HepG2 (cell line): ENCODE results near the gene CUEDC2. TPM values are rescaled to one million over a fixed set of nuclear protein-coding genes. Genes with fewer than 3 reads are reported as not detected.

Experiments
- FOXO1 ChIP-seq: sonication (generic); formaldehyde crosslinking; IDR thresholded peaks from 2 replicates; pipeline ENCODE4 v1.4.0; 2020; ENCODE audit warnings: missing genetic modification reagents
- HNRNPK ChIP-seq: fragments of 200-400 bp; formaldehyde crosslinking; IDR thresholded peaks from 2 replicates; pipeline ENCODE4 v1.6.1; 2018; ENCODE audit warnings: low read length, low read depth, moderate library complexity, mild to moderate bottlenecking; ENCODE audit not compliant: poor library complexity, severe bottlenecking
- NR2F1 ChIP-seq, 2 experiments: fragments of 450-650 bp in 1 of 2; formaldehyde crosslinking in 1 of 2; IDR thresholded peaks; 2 replicates each; pipeline versions ENCODE4 v1.5.0 to v1.6.1; 2016 to 2020; ENCODE audit warnings: mild to moderate bottlenecking in 1 of 2, missing compliant biosample characterization in 1 of 2, missing genetic modification reagents in 1 of 2, moderate library complexity in 1 of 2
- PBX3 ChIP-seq: sonication (generic); formaldehyde crosslinking; IDR thresholded peaks from 2 replicates; pipeline ENCODE4 v1.8.1; 2023; ENCODE audit warnings: missing genetic modification reagents, inconsistent platforms, borderline replicate concordance
- RARA ChIP-seq: IDR thresholded peaks from 2 replicates; pipeline ENCODE4 v1.6.1; 2016; ENCODE audit warnings: missing genetic modification reagents, missing compliant biosample characterization
- SAP130 ChIP-seq: IDR thresholded peaks from 2 replicates; pipeline ENCODE4 v1.6.1; 2016; ENCODE audit warnings: low read depth
- ZBTB21 ChIP-seq: sonication (generic); formaldehyde crosslinking; IDR thresholded peaks from 2 replicates; pipeline ENCODE4 v1.4.0; 2020; ENCODE audit warnings: missing genetic modification reagents
- ZFX ChIP-seq: sonication (generic); formaldehyde crosslinking; IDR thresholded peaks from 2 replicates; pipeline ENCODE4 v1.4.0; 2020; ENCODE audit warnings: mild to moderate bottlenecking, low read depth, missing genetic modification reagents, moderate library complexity
- ZNF138 ChIP-seq: sonication (generic); formaldehyde crosslinking; IDR thresholded peaks from 2 replicates; pipeline ENCODE4 v1.5.0; 2020; ENCODE audit warnings: mild to moderate bottlenecking, low read depth, missing genetic modification reagents
- ZNF644 ChIP-seq: IDR thresholded peaks from 2 replicates; pipeline ENCODE4 v1.6.1; 2016; ENCODE audit warnings: low read depth
- polyA plus RNA-seq, 8 experiments: library from polyadenylated mRNA; depleted of rRNA in 3 of 8; stranded (reverse) in 7 of 8; unstranded in 1 of 8; fragments of >200 nt; fragmentation: Illumina TruSeq in 4 of 8; extraction: Trizol in 4 of 8; gene quantifications; 2 replicates each; pipeline versions ENCODE4 v1.2.1 to v1.2.3, GENCODE V29; 2011 to 2016; ENCODE audit warnings: low read depth in 4 of 8, missing spikeins in 1 of 8, mixed read lengths in 1 of 8; ENCODE audit not compliant: insufficient read depth in 1 of 8
- total RNA-seq, 5 experiments: library from RNA; depleted of rRNA; stranded (reverse); fragments of >200 nt; fragmentation: Illumina TruSeq; extraction: Trizol; gene quantifications; 2 replicates each; pipeline ENCODE4 v1.2.3, GENCODE V29; 2016; ENCODE audit warnings: low read depth in 1 of 5
- TF ChIP-seq, protein P1 (sequence below): sonication (generic); IDR thresholded peaks from 2 replicates; pipeline ENCODE4 v1.6.1; 2016; ENCODE audit warnings: low read depth, borderline replicate concordance
- TF ChIP-seq, protein P2 (sequence below): sonication (generic); formaldehyde crosslinking; IDR thresholded peaks from 2 replicates; pipeline ENCODE4 v1.4.0; 2020; ENCODE audit warnings: mild to moderate bottlenecking, missing genetic modification reagents

Gene CUEDC2
- total and polyA plus RNA-seq, 2 of the 13 experiments (the other 11 are each of a cell fraction or from before 2014, with no cell fraction given): 13.1 to 18.4 TPM

DNA sequence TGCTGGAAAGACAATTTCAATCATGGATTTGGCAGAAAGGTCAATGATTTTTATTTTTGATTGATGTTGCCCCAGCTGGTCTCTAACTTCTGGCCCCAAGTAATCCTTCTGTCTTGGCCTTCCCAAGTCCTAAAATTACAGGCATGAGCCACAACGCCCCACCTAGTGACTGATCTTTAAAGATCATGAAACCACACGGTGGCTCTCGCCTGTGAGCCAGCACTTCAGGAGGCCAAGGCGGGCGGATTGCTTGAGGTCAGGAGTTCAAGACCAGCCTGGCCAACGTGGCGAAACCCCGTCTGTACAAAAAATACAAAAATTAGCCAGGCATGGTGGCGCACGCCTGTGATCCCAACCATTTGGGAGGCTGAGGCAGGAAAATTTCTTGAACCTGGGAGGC lies 31.6 kb upstream of the CUEDC2 start (continued):
- TF ChIP-seq SAP130 (CRISPR knock-in tag): peak; percentile 25; the same call in 1 of the 2 replicates
- TF ChIP-seq NR2F1 (CRISPR knock-in tag; IDR thresholded peaks at IDR 0.05): no peak
- no peak for TF ChIP-seq FOXO1 (CRISPR knock-in tag)
- no peak for TF ChIP-seq ZBTB21 (CRISPR knock-in tag)
- TF ChIP-seq ZNF138 (CRISPR knock-in tag): no peak
- TF ChIP-seq ZNF644 (CRISPR knock-in tag): peak; percentile 29; the same call in 1 of the 2 replicates
- TF ChIP-seq PBX3 (CRISPR knock-in tag): no peak
- TF ChIP-seq RARA (CRISPR knock-in tag): 0 out of 2 replicates have a peak, but pooled peaks have one; percentile 29
- TF ChIP-seq, protein P1, sequence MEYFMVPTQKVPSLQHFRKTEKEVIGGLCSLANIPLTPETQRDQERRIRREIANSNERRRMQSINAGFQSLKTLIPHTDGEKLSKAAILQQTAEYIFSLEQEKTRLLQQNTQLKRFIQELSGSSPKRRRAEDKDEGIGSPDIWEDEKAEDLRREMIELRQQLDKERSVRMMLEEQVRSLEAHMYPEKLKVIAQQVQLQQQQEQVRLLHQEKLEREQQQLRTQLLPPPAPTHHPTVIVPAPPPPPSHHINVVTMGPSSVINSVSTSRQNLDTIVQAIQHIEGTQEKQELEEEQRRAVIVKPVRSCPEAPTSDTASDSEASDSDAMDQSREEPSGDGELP: no peak
- no peak for TF ChIP-seq HNRNPK
- no peak for TF ChIP-seq ZFX (CRISPR knock-in tag)
- TF ChIP-seq, protein P2, sequence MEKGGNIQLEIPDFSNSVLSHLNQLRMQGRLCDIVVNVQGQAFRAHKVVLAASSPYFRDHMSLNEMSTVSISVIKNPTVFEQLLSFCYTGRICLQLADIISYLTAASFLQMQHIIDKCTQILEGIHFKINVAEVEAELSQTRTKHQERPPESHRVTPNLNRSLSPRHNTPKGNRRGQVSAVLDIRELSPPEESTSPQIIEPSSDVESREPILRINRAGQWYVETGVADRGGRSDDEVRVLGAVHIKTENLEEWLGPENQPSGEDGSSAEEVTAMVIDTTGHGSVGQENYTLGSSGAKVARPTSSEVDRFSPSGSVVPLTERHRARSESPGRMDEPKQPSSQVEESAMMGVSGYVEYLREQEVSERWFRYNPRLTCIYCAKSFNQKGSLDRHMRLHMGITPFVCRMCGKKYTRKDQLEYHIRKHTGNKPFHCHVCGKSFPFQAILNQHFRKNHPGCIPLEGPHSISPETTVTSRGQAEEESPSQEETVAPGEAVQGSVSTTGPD (CRISPR knock-in tag): no peak
